Measurements from ENCODE around the gene HMX1.

HMX1 gene

DNA sequence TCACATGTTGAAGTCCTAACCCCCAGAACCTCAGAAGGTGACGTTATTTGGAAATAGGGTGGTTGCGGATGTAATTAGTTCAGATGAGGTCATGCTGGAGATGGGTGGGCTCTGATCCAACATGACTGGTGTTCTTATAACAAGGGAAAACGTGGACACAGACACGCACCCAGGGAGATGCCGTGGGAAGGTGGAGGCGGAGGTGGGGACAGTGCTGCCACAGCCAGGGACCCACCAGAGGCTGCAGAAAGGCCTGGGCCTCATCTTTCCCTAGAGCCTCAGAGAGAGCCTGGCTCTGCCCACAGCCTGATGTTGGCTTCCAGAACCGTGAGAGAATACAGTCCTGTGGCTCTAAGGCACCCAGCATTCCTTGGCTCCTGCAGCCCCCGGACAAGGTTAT lies 7.9 kb upstream of the HMX1 start:
- TF ChIP-seq, protein P1, sequence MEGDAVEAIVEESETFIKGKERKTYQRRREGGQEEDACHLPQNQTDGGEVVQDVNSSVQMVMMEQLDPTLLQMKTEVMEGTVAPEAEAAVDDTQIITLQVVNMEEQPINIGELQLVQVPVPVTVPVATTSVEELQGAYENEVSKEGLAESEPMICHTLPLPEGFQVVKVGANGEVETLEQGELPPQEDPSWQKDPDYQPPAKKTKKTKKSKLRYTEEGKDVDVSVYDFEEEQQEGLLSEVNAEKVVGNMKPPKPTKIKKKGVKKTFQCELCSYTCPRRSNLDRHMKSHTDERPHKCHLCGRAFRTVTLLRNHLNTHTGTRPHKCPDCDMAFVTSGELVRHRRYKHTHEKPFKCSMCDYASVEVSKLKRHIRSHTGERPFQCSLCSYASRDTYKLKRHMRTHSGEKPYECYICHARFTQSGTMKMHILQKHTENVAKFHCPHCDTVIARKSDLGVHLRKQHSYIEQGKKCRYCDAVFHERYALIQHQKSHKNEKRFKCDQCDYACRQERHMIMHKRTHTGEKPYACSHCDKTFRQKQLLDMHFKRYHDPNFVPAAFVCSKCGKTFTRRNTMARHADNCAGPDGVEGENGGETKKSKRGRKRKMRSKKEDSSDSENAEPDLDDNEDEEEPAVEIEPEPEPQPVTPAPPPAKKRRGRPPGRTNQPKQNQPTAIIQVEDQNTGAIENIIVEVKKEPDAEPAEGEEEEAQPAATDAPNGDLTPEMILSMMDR (conservative IDR thresholded peaks at IDR 0.05; ENCODE audit: low read depth, low read length) = no peak

DNA sequence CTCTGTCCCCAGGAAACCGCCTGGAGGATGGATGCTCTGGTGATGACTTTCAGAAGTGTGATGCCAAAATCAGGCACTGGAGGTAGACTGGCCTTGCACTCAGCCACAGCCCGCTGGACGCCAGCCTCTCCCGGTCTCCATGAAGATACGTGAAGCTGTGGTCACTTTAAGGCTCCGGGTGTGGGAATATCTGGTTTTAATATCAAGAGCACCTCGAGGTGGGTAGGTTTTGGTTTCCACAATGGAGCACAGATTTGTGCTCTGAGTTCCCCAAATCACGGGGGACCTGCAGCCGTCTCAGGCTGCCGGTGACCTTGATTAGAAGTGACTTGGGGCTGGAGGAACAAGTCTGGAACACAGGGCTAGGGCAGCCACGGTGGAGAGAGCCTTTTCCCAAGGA lies 6.8 kb upstream of the HMX1 start:
- DNase-seq (ENCODE audit: low read depth) = no peak
- TF ChIP-seq, protein P1 (conservative IDR thresholded peaks at IDR 0.05; ENCODE audit: low read depth, low read length) = no peak
- no peak overlapping the region for H3K4me3 ChIP-seq (ENCODE audit: low read length)

More for the DNA sequence above, 7.9 kb upstream of the HMX1 start:
- no peak overlapping the region for H3K4me3 ChIP-seq (ENCODE audit: low read length)
- DNase-seq (ENCODE audit: low read depth) = no peak

DNA sequence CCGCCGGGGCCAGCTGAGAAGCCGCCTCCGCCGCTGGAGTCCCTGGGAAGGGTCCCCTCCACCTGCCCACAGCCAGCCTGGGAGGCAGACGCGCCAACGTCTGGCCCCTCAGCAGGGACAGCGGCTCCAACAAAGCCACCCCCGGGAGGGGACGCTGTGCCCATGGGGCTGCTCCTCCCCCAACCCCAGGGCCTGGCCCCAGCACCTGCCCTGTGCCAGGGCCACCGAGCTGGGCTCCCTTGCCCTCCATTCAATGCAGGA lies 6.1 kb upstream of the HMX1 start:
- no peak for DNase-seq (ENCODE audit: low read depth)
- TF ChIP-seq, protein P1 (conservative IDR thresholded peaks at IDR 0.05; ENCODE audit: low read depth, low read length) = no peak
- no peak overlapping the region for H3K4me3 ChIP-seq (ENCODE audit: low read length)

DNA sequence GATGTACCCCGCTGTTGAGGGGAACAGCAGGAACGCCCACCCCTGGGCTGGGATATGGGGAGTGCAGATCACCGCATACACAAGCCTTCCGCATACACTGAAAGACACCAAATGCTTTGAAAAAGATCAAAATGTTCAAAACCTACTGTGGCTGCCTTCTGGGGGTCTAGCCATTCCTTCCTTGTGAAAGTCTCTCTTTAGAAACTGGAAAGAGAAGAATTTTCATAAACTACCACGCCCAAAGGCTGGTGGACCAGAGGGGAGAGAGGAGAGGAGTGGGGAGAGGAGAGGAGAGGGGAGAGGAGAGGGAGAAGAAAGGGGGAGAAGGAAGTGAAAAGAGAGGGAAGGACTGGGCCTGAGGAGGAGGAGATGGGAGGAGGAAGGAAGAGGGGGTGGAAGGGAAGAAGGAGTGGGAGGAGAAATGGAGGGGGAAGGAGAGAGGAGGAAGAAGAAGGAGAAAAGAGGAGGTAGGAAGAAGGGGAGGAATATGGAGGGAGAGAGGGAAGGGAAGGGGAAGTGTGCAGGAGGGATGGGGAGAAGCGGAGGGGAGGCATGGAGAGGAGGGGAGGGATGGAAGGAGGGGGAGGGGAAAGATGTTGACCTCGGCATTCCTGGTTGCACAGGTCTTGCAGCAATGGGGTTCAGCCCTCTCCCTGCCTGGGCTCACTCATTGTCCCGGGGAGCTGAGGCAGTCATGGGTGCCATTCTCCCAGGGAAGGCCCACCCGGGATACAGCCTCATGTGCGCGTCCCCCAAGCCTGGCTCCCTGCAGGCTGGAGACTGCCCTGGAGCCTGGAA lies 5.5 kb upstream of the HMX1 start:
- no peak for DNase-seq (ENCODE audit: low read depth)
- TF ChIP-seq, protein P1 (conservative IDR thresholded peaks at IDR 0.05; ENCODE audit: low read depth, low read length) = no peak
- no peak overlapping the region for H3K4me3 ChIP-seq (ENCODE audit: low read length)

DNA sequence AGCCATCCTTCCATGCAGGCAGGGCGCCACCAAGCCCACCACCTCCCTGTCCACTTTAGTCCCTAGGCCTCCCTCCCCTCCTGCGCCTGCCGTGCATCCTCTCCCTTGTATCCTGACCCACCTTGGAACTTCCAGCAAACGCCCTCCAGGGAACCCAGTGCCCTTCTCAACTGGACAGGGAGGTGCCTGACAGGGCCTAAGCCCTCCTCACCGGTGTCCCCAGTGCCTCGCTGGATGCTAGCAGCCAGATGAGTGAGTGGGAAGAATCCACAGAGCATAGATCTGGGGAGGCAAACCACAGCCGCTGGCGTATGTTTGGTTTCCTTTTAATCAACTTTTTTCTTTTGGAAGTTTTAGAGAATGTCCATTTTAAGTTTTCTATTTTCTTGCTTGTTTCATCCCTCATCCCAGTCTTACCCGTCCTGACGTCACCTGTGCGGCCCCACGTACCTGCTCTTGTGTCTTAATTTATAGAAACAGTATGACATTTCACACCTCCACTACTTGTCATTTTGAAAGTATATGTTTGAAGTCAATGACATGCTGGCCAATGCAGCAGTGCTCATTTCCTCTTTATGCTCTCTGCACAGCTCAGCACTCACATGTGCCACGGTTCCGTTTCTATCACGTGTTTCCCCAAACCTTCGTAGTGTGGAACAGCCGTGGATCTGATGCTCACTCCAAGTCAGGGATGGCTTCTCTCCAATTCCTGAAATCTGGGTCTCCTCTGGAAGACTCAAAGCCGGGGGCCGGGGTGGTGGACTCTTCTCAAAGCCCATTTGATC lies 3.4 kb upstream of the HMX1 start:
- H3K4me3 ChIP-seq (ENCODE audit: low read length) = no peak overlapping the region
- no peak for DNase-seq (ENCODE audit: low read depth)

DNA sequence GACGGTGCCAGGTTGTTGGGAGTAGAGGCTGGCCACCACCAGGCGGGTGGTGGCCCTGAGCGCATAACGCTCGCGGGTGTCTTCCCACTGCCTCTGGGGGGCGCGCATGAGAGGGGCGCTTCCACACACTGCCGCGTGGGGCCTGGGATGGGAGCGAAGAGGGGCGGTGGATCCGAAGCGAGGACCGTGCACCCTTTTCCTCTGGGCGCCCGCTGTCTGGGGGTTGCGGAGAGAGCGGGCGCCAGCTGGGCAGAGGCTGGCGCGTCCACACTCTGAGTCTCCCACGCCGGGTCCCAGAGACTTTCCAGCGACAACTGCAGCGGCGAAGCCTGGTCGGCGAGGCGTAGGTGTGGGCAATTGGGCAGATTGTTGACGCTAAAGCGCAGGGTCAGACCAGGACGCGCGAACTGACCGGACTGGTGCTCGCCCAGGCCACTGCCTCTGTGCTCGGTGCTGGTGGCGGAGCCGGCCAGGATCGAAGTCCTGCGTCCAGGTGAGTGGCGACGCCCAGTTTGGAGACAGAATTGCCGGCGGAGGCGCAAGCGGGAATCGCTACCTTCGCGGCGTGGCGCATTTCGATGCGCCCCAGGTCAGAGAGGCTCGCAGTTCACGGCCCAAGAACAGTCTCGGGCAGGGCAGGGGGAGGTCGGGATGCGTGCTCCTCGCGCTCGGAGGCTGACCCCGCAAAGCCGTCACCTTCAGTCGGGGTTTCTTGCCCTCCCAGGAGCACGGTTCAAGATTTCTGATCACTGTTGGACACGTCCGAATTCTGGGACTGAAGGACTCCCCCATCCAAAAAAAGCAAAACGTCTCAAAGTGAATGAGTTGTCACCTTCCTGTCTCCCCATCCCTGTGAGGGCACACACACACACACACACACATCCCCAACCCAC lies 2.6 kb upstream of the HMX1 start:
- TF ChIP-seq, protein P1 (conservative IDR thresholded peaks at IDR 0.05; ENCODE audit: low read depth, low read length) = peak; percentile 1
- DNase-seq (ENCODE audit: low read depth) = no peak
- no peak overlapping the region for H3K4me3 ChIP-seq (ENCODE audit: low read length)

More for the DNA sequence above, 3.4 kb upstream of the HMX1 start:
- TF ChIP-seq, protein P1 (conservative IDR thresholded peaks at IDR 0.05; ENCODE audit: low read depth, low read length) = no peak

Measured in retinal pigment epithelial cell (primary cell).